GM18519 (cell line): ENCODE results near the gene RRAS.

Experiments used
- ATAC-seq: cut with Tn5 transposase; IDR thresholded peaks from one replicate; pipeline ENCODE4 v1.9.1; 2021; ENCODE audit warnings: mild to moderate bottlenecking, moderate library complexity; ENCODE audit not compliant: unreplicated experiment, low FRiP score

The RRAS gene

GRCh38 chr19:49640113-49640898 is at the start of gene RRAS:
Gene RRAS, minus strand, starts transcription at chr19:49640143. Its CDS starts 45 bp downstream, at chr19:49640098.
- ATAC-seq, result peak; percentile 49

- ATAC-seq, result no peak
Observed at GRCh38 chr19:49689133-49690078, 49.5 kb upstream of the RRAS start, which contains the start of gene ADM5. Gene ADM5, plus strand, starts transcription at chr19:49689594. Its CDS starts 244 bp downstream, at chr19:49689838.

GRCh38 chr19:49688531-49689132 is 48.7 kb upstream of the RRAS start:
- no peak for ATAC-seq

- ATAC-seq, result no peak
Observed at GRCh38 chr19:49687566-49688316, 47.8 kb upstream of the RRAS start.

GRCh38 chr19:49687150-49687549 is 47.2 kb upstream of the RRAS start:
- ATAC-seq, result no peak

- ATAC-seq, result no peak
Observed at GRCh38 chr19:49686503-49687088, 46.7 kb upstream of the RRAS start.

GRCh38 chr19:49685845-49686332 is 45.9 kb upstream of the RRAS start:
- ATAC-seq, result no peak

GRCh38 chr19:49684983-49685553 is 45.1 kb upstream of the RRAS start:
- ATAC-seq, result no peak

GRCh38 chr19:49684251-49684982 is 44.5 kb upstream of the RRAS start:
- no peak for ATAC-seq

- ATAC-seq, result no peak
Observed at GRCh38 chr19:49683814-49684250, 43.9 kb upstream of the RRAS start.

- ATAC-seq, result no peak
Observed at GRCh38 chr19:49682274-49682673, 42.3 kb upstream of the RRAS start.

GRCh38 chr19:49681830-49682229 is 41.9 kb upstream of the RRAS start:
- no peak for ATAC-seq

GRCh38 chr19:49680421-49681351 is 40.7 kb upstream of the RRAS start:
- no peak for ATAC-seq

- ATAC-seq, result no peak
Observed at GRCh38 chr19:49679771-49680413, 39.9 kb upstream of the RRAS start.

- no peak for ATAC-seq
Observed at GRCh38 chr19:49678985-49679770, 39.2 kb upstream of the RRAS start.
